EH (cell line): ENCODE data around the gene CLEC16A.

Experiments used
- DNase-seq: peaks from one replicate; pipeline ENCODE4 v3.0.0-alpha.2; 2015; ENCODE audit warnings: low read depth

The CLEC16A gene

GRCh38 chr16:11181242-11181898 is 237.0 kb downstream of the CLEC16A start:
- no peak for DNase-seq

GRCh38 chr16:11181899-11182279 is 237.5 kb downstream of the CLEC16A start:
- DNase-seq = peak; percentile 17

GRCh38 chr16:11182411-11182810 is 238.0 kb downstream of the CLEC16A start:
- no peak for DNase-seq

- no peak for DNase-seq
These were observed 238.9 kb downstream of the CLEC16A start for GRCh38 chr16:11183035-11183812.

- DNase-seq = no peak
These were observed 239.6 kb downstream of the CLEC16A start for GRCh38 chr16:11183951-11184350.

- no peak for DNase-seq
These were observed 243.2 kb downstream of the CLEC16A start for GRCh38 chr16:11187522-11188023.

- no peak for DNase-seq
These were observed 244.7 kb downstream of the CLEC16A start for GRCh38 chr16:11188801-11189740.

- peak; percentile 51 for DNase-seq
These were observed 246.5 kb downstream of the CLEC16A start for GRCh38 chr16:11190588-11191560.

GRCh38 chr16:11191665-11192064 is 247.3 kb downstream of the CLEC16A start:
- DNase-seq = no peak

- DNase-seq = no peak
These were observed 249.1 kb downstream of the CLEC16A start for GRCh38 chr16:11193494-11193893.

GRCh38 chr16:11194913-11195312 is 250.5 kb downstream of the CLEC16A start:
- DNase-seq = no peak

GRCh38 chr16:11196286-11196828 is 252.0 kb downstream of the CLEC16A start:
- peak; percentile 66 for DNase-seq

GRCh38 chr16:11198375-11198774 is 254.0 kb downstream of the CLEC16A start:
- DNase-seq = no peak

GRCh38 chr16:11198828-11199227 is 254.5 kb downstream of the CLEC16A start:
- no peak for DNase-seq

GRCh38 chr16:11200592-11200991 is 256.2 kb downstream of the CLEC16A start:
- no peak for DNase-seq

GRCh38 chr16:11201498-11202259 is 257.3 kb downstream of the CLEC16A start:
- peak; percentile 86 for DNase-seq

- peak; percentile 69 for DNase-seq
These were observed 258.1 kb downstream of the CLEC16A start for GRCh38 chr16:11202260-11203091.

GRCh38 chr16:11203111-11203623 is 258.8 kb downstream of the CLEC16A start:
- no peak for DNase-seq

GRCh38 chr16:11204513-11205047 is 260.2 kb downstream of the CLEC16A start:
- DNase-seq = no peak
